Right atrium auricular region (tissue), 2 donors: ENCODE data around the gene AP1S2. TPM values are rescaled to one million over a fixed set of nuclear protein-coding genes. Genes with fewer than 3 reads are reported as not detected.

Experiments
- DNase-seq: peaks from one replicate; pipeline ENCODE4 v3.0.0-alpha.2; 2019; ENCODE audit warnings: low spot score
- H3K27ac ChIP-seq, 2 donors: fragments of 200-600 bp; sonication (generic); 1 replicate in 1 of 2; 2 replicates in 1 of 2; pipeline ENCODE4 v1.5.1; 2016 to 2019
- H3K27me3 ChIP-seq, 2 donors: fragments of 200-600 bp; sonication (generic); one replicate each; pipeline versions ENCODE4 v1.5.1 to v1.6.0; 2017 to 2019
- H3K36me3 ChIP-seq: fragments of 200-600 bp; sonication (generic); one replicate; pipeline ENCODE4 v1.5.1; 2016
- H3K4me1 ChIP-seq, 2 donors: fragments of 200-600 bp; sonication (generic); one replicate each; pipeline versions ENCODE4 v1.5.1 to v1.6.0; 2017 to 2019
- H3K4me3 ChIP-seq, 2 donors: fragments of 200-600 bp; sonication (generic); 1 replicate in 1 of 2; 2 replicates in 1 of 2; pipeline ENCODE4 v1.5.1; 2017 to 2019; ENCODE audit warnings: mild to moderate bottlenecking in 1 of 2, moderate library complexity in 1 of 2
- H3K9me3 ChIP-seq, 2 donors: fragments of 200-600 bp; sonication (generic); one replicate each; pipeline ENCODE4 v1.5.1; 2019
- total RNA-seq, 2 donors: library from RNA; depleted of rRNA; stranded (reverse); fragments of >200 nt; gene quantifications; one replicate each; pipeline ENCODE4 v1.1.0, GENCODE V29; 2016
- TF ChIP-seq, protein P1 (sequence below), 2 donors: fragments of 200-600 bp; sonication (generic); IDR thresholded peaks; one replicate each; pipeline ENCODE4 v1.5.1; 2019; ENCODE audit warnings: antibody characterized with exemption in 2 of 2

The AP1S2 gene
- 100 to 1,000 TPM; 101 to 184 TPM for total RNA-seq

DNA sequence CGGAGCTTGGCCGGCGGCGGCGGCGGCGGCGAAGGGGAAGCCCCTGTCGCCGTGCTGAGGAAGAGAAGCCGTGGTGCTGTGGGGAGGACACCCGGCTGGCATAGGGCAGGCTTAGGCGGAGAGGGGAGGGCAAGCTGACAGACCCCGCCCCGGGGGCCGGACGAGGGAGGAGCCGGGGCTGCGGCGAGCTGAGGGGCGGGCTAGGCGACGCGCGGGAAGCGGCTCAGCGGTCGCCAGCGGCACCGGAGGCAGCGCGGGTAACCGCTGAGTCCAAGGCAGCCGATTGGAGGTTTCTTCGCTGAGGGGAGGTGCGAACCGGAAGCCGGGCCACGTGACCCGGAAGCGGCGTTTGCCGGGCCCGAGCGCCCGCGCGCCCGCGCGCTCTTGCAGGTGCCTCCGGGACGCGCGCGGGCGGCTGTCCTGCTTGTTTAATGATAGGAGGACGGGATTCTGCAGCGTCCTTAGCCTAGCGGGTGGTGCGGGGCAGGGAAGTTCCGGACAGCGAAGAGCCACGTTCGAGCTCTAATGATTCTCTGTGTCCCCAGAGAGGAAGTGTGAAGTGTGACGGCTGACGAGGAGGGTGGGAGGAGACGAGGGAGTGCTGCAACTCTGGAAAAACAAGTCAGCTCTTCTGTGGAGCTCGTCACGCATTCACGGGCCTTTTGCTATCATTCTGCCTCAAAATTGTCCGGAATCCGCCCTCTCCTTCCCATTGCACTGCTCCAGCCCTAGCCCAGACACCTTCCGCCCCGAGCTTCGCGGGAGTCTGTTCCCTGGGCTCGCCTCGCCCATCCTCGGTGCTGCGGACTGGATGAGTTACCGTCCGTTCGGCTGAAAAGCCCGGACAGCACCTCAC lies at the start of gene AP1S2:
Gene AP1S2, minus strand, starts transcription at position 102 of the 856 bp plus-strand sequence. CDS start 2,289 bp downstream, outside the sequence.
- Histone ChIP-seq H3K27me3 (no peaks in the 10 kb centered on the region), H3K9me3 (no peaks in the 10 kb centered on the region), H3K4me3 (peak within 1 kb of the TSS; percentile 63 to 75), H3K4me1 (peaks cover 0 to 21% of the 10 kb centered on the region in 2 donors), H3K27ac (peak within 1 kb of the TSS; percentile 87 to 93), H3K36me3 (no peaks in the 10 kb centered on the region)
- peak; percentile 92 for DNase-seq
- TF ChIP-seq, protein P1, sequence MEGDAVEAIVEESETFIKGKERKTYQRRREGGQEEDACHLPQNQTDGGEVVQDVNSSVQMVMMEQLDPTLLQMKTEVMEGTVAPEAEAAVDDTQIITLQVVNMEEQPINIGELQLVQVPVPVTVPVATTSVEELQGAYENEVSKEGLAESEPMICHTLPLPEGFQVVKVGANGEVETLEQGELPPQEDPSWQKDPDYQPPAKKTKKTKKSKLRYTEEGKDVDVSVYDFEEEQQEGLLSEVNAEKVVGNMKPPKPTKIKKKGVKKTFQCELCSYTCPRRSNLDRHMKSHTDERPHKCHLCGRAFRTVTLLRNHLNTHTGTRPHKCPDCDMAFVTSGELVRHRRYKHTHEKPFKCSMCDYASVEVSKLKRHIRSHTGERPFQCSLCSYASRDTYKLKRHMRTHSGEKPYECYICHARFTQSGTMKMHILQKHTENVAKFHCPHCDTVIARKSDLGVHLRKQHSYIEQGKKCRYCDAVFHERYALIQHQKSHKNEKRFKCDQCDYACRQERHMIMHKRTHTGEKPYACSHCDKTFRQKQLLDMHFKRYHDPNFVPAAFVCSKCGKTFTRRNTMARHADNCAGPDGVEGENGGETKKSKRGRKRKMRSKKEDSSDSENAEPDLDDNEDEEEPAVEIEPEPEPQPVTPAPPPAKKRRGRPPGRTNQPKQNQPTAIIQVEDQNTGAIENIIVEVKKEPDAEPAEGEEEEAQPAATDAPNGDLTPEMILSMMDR (IDR thresholded peaks at IDR 0.05): no peak

DNA sequence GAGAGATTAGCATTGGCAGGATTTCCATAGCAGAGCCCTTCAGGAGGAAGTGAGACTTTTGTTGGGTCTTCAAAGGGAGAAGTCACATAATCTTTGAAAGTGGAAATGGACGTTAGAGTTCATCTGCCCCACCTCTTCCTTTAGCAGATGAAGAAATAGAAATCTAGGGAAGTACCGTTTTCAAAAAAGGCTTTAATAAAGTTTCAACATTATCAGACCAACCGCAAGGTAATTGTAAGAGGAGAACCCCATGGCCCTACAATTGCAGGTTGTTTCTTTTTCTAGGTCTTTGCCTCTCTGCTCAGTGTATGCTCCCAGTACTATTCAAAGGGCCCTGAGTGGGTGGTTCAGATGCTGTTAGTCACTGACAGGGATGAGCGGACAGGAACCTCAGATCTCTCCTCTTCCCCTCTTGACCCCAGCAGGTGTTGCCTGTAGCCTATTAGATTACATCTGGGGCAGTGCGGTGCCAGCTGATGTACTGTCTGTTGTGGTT lies 48.6 kb upstream of the AP1S2 start:
- peaks cover 0 to 8% of the 10 kb centered on the region in 2 donors for H3K9me3 ChIP-seq
- H3K27me3 ChIP-seq: no peaks in the 10 kb centered on the region
- no peak overlapping the region for H3K27ac ChIP-seq
- no peak for DNase-seq
- no peaks in the 10 kb centered on the region for H3K4me1 ChIP-seq
- H3K4me3 ChIP-seq: no peak overlapping the region
- H3K36me3 ChIP-seq: no peaks in the 10 kb centered on the region
- TF ChIP-seq, protein P1 (IDR thresholded peaks at IDR 0.05): no peak

DNA sequence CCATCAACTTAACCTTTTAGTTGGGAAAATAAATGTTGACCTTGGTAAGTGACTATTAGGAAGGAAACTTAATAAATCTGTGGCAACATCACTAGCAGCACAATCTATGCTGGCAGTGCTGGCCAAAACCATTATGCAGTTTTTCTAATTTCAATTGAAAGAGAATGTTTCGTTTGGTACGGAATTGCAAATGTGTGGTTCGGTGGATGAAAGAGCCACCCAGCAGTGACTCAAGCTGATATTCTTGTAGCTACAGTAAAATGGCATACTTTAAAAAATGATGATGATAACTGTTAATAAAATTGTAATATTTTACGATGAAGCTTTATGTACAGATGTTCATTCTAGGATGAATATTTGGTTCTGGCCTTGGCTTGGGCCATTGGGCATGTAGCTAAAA lies 40.7 kb upstream of the AP1S2 start:
- H3K4me1 ChIP-seq: no peaks in the 10 kb centered on the region
- H3K27me3 ChIP-seq: no peaks in the 10 kb centered on the region
- DNase-seq: no peak
- H3K4me3 ChIP-seq: no peak overlapping the region
- H3K9me3 ChIP-seq: no peaks in the 10 kb centered on the region
- H3K36me3 ChIP-seq: no peaks in the 10 kb centered on the region
- no peak overlapping the region for H3K27ac ChIP-seq
- TF ChIP-seq, protein P1 (IDR thresholded peaks at IDR 0.05): no peak

DNA sequence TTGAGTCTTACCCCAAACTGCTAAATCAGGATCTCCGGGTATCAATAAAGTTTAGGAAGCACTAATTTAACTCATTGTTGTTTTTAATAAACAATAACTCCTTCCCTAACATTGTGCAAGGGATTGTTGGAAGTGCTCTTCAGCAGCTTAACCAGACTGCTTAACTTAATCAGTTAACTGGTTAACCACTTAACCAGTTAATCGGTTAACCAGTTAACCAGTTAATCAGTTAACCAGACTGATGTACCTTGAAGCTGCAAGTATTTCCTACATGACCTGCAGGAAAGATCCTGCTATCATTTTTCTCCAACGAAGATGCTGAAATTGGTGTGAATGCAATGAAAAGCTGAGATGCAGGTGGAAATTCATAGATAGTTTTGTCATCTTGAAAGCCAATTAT lies 40.1 kb upstream of the AP1S2 start:
- no peak for DNase-seq
- TF ChIP-seq, protein P1 (IDR thresholded peaks at IDR 0.05): no peak
- Histone ChIP-seq H3K4me3 (no peak overlapping the region), H3K27me3 (no peaks in the 10 kb centered on the region), H3K36me3 (no peaks in the 10 kb centered on the region), H3K27ac (no peak overlapping the region), H3K4me1 (no peaks in the 10 kb centered on the region), H3K9me3 (no peaks in the 10 kb centered on the region)

DNA sequence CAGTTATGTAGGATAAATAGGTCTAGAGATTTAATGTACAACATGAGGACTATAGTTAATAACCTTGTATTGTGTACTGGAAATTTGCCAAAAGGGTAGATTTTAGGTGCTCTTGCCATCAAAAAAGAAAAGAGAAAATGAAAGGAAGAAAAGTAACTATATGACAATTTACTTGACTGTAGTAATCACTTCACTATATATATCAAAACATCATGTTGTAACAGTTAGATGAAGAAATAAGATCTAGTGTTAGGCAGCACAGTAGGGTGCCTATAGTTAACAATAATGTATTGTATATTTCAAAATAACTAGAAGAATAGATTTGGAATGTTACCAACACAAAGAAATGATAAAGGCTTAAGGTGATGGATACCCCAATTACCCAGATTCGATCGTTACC lies 35.9 kb upstream of the AP1S2 start:
- Histone ChIP-seq H3K4me3 (no peak overlapping the region), H3K4me1 (no peaks in the 10 kb centered on the region), H3K27me3 (no peaks in the 10 kb centered on the region), H3K27ac (no peak overlapping the region), H3K9me3 (no peaks in the 10 kb centered on the region), H3K36me3 (no peaks in the 10 kb centered on the region)
- TF ChIP-seq, protein P1 (IDR thresholded peaks at IDR 0.05): no peak
- DNase-seq: no peak
